ENCODE data around the gene CFAP20DC.

DNA sequence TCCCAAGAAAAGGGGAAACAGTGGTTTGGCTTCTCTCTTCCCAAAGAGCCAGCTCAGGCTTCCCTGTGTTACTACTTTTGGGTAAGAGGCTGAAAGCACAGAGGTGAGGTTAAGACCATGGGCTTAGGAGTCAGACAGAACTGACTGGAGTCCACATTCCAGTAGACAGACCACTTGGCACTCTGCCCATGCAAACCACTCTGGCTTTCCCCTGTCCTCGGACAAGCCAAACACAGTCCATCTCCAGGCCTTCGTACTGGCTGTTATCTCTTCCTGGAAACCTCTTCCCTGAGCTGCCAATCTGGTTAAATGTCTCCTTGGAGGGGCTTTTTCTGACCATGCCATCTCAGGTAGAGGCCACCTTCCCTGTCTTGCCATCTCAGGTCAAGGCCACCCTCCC lies 330.1 kb downstream of the CFAP20DC start:
- TF ChIP-seq CREM (IDR thresholded peaks at IDR 0.05; ENCODE audit: low read depth) (no peak), ZZZ3 (IDR thresholded peaks at IDR 0.05; ENCODE audit: control insufficient read depth, insufficient read length, low read depth) (no peak), SMARCA5 (IDR thresholded peaks at IDR 0.05) (no peak), SP1 (IDR thresholded peaks at IDR 0.05; ENCODE audit: low read depth, low read length) (no peak), NR2C1 (IDR thresholded peaks at IDR 0.05) (no peak), NFYB (IDR thresholded peaks at IDR 0.05; ENCODE audit: insufficient read depth, low read depth, low read length) (no peak)
- TF ChIP-seq, protein P1, sequence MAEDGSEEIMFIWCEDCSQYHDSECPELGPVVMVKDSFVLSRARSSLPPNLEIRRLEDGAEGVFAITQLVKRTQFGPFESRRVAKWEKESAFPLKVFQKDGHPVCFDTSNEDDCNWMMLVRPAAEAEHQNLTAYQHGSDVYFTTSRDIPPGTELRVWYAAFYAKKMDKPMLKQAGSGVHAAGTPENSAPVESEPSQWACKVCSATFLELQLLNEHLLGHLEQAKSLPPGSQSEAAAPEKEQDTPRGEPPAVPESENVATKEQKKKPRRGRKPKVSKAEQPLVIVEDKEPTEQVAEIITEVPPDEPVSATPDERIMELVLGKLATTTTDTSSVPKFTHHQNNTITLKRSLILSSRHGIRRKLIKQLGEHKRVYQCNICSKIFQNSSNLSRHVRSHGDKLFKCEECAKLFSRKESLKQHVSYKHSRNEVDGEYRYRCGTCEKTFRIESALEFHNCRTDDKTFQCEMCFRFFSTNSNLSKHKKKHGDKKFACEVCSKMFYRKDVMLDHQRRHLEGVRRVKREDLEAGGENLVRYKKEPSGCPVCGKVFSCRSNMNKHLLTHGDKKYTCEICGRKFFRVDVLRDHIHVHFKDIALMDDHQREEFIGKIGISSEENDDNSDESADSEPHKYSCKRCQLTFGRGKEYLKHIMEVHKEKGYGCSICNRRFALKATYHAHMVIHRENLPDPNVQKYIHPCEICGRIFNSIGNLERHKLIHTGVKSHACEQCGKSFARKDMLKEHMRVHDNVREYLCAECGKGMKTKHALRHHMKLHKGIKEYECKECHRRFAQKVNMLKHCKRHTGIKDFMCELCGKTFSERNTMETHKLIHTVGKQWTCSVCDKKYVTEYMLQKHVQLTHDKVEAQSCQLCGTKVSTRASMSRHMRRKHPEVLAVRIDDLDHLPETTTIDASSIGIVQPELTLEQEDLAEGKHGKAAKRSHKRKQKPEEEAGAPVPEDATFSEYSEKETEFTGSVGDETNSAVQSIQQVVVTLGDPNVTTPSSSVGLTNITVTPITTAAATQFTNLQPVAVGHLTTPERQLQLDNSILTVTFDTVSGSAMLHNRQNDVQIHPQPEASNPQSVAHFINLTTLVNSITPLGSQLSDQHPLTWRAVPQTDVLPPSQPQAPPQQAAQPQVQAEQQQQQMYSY (CRISPR knock-in tag; IDR thresholded peaks at IDR 0.05) = no peak
